GM19372 (cell line): ENCODE data around the gene GAL3ST3.
"Not testable (repeated sequence)": the region's sequence is repeated elsewhere in the genome, so short reads cannot be mapped to it uniquely, and the experiment has no call there.

Source experiments
- ATAC-seq: cut with Tn5 transposase; IDR thresholded peaks from one replicate; pipeline ENCODE4 v1.9.1; 2021; ENCODE audit warnings: mild to moderate bottlenecking, low read depth, moderate library complexity; ENCODE audit not compliant: unreplicated experiment

The GAL3ST3 gene

DNA sequence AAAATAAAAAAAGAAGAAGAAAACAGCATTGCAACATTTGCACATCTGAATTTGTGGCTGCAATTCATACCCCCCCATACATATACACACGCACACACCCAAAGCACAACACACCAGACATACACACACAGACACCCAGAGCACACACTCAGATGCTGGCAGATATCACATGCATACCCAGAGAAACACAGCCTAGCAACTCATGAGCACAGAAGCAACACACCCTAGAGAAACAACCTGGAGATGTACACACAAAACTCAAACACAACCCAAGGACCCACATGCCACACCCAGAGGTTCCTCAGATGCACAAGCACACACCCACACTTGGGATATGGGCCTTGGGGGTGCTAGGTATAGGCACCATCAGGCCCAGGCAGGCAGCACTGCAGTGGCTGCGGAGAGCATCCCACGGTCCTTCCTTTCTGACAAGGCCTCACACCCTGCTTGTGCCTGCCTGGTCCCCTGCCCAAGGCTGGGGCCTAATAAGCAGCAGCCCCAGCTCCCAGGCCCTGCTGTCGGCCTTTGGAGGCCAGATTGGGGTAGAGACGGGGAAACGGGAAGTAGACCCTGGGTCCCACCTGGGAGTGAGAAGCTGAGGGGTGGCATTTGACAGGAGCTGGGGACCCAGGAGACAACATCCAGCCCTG is 34.0 kb downstream of the GAL3ST3 start:
- no peak for ATAC-seq

DNA sequence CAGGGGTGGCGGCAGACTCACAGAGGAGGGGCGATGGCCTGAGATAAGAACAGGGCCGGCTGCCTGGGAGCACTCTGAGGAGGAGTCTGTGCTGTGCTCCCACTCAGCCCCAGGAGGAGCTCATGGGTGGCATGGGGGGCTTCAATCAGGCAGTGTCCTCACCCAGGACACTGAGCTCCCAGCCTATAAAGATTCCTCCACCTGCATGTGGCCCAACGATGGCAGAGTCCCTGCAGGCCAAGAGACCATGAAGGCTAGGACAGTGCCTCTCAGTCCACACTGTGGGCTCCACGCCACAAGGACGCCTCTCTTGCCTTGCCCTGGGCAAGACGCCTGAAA is 35.2 kb downstream of the GAL3ST3 start:
- no peak for ATAC-seq

DNA sequence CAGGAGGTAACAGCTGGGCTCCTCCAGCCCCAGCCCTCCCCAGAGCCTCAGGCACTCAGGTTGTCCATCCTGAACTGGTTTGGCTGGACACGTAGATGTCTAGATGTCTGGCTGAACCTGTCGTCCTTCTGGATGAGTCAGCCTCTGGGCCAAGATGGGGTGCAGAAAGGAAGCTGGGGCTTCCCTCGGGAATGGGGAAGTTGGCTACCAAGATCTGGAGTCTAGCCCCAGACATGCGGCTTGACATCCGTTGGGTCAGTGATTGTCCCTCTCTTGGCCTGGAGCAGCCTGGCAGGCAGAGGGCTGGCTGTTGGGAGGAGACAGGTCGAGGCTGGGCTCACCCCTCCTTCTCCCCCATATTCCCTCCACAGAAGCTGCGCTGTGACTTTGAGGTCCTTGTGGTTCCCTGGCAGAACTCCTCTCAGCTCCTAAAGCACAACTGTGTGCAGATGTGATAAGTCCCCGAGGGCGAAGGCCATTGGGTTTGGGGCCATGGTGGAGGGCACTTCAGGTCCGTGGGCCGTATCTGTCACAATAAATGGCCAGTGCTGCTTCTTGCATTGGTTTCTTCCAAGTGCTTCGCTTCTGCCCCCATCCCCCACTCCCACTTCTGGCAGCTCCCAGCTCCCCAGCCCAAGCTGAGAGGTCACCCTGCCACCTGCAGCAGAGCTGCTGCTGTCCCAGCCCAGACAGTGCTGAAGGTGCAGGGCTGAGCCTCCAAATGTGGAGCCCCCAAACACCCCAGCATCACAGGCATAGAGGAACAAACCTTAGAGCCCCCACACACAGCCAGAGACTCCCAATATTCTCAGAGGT is 35.8 kb downstream of the GAL3ST3 start:
- ATAC-seq, result no peak

DNA sequence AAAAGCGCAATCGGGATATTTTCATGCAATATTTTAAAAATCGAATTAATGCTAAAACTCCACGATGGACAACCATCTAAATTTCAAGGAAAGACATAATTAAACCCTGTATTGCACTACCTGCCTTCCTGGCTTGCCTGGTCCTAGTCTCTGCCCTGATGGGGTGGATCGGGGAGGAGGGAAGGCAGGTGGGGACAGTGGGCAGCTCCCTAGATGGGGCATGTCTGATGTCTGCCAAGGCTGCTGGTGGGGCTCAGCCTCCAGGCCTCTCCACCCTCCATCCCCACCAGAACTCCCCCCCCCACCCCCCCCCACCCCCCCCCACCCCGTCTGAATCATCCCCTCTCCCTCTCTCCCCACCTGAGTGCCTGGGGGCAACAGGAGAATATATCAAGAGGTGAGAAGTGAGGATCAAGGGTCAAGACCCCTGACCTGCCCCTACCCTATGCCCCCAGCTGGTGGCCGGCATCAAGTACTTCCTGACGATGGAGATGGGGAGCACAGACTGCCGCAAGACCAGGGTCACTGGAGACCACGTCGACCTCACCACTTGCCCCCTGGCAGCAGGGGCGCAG is 36.5 kb downstream of the GAL3ST3 start:
- ATAC-seq, result no peak

DNA sequence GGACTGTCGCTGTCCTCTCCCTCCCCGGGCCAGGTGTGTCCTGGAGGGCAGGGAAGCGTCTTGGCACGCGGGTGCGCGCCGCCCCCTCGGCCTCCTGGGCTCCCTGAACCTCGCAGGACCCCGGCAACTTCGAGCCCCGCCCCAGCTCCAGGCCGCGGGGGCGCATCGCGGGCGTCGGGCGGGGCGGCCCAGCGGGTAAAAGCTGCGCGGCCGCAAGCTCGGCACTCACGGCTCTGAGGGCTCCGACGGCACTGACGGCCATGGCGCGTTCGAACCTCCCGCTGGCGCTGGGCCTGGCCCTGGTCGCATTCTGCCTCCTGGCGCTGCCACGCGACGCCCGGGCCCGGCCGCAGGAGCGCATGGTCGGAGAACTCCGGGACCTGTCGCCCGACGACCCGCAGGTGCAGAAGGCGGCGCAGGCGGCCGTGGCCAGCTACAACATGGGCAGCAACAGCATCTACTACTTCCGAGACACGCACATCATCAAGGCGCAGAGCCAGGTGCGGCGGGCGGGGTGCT is 37.1 kb downstream of the GAL3ST3 start, which contains the start of gene CST6:
Gene CST6, plus strand, starts transcription at position 224 of the 519 bp plus-strand sequence. Its CDS starts 37 bp downstream, at position 261.
- no peak for ATAC-seq

DNA sequence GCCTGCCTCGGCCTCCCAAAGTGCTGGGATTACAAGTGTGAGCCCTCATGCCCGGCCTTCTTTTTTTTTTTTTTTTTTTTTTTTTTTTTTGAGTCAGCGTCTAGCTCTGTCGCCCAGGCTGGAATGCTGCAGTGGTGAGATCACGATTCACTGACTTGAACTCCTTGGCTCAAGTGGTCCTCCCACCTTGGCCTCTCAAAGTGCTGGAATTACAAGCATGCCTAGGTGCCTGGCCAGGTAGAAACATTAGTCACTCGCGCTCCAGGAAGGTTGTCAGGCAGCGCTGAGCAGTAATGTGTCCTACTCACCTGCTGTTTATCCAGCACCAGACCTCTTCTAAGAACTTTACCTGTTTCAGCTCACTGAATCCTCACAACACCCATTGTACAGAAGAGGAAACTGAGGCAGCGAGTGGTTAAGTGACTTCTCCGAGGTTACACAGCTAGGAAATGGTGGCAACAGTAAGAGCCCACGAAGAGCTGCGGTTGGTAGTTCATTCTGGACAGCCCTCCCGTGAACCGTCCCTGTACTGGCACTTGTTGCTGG is 37.6 kb downstream of the GAL3ST3 start:
- no peak for ATAC-seq

DNA sequence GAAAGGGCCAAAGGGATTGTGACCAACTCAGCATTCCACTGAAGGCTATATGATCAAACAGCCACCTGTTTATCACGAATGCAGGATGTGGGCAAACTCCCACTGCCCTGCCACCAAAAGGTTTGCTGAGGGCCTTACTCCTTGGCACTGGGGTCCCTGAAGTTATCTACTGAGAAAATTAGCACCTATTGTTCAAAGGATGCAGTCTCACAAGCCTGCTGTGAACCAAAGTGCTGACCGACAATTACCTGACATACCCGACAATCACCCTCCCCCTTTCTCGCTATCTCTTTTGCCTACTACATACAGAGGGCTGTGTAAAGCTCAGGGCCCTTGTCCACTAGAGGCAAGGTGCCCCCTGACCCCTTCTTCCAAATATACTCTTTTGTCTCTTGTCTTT is 38.9 kb downstream of the GAL3ST3 start:
- ATAC-seq, result not testable (repeated sequence)

DNA sequence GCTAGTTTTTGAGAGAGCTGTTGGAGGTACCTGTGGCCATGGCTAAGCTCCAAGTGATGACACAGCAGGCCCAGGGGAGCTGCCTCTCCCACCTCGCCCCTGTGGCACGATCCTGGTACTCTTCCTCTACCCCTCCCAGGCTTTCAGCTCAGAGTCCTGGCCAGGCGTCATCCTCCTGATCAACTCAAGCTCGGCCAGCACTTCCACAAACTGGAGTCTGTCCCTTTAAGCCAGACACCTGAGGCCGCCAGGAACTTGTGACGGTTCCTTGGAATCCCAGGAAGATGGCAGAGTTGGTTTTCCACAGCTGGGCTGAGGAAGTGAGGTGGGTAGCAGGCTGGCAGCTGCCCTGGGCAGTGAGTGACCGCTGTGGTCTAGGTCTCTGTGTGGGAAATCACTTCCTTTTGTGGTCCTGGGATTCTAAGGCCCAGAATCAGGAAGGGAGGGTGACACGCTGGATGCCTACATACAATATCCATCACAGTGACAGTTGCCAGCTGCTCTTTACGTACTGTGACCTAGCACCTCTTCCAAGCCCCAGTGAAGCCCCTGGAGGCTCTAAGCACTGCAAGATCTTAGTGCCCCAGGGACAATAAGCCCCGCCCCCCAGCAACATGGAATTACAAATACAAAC is 40.4 kb downstream of the GAL3ST3 start:
- ATAC-seq, result no peak

DNA sequence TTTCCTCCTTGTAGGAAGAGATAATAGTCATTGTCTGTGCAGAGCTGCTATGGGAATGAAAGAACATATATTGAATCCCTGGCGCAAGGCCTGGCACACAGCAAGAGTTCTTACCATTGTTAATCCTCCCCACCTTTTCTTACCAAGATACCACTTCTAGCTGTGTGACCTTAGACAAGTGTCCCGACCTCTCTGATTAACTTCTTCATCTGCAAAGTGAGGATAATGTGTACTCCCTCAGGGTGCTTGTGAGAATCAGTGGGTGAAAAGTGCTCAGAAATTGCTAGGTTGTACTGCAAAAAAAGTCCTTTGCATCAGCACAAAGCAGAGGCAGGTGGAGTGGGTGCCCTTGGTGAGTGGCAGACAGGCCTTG is 40.9 kb downstream of the GAL3ST3 start:
- no peak for ATAC-seq

DNA sequence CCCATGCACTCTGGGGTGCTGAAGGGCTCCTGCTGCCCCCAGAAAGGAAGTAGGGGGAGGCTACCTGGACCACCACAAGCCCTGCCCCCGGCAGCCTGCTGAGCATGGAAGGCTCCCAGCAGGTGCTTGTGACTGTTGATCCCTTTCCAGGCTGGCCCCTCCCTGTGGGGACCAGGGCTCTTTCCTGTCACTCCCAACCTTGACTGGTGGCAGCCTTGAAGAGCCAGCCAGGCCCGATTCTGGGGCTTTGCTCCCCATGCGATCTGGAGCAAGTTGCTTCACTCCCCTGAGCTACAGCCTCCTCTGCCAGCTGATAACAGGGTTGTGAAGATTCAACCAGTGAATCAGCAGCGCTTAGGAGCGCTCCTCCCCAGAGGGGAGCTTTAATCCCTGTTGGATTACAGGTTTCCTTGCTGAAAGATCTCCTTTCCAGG is 41.7 kb downstream of the GAL3ST3 start:
- no peak for ATAC-seq

DNA sequence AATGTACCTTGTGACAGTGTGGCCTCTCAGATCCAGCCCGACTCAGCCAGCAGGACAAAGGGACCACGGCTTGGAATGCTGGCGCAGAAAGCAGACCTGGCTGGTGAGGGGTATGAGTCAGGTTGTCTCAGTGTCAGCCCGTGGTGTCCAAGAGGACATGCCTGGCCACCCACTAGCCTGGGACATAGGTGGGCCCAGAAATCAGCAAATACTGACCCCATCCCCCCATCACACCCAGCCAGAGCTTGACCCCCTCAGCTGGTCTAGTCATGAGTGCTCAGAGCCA is 42.1 kb downstream of the GAL3ST3 start:
- ATAC-seq, result no peak

DNA sequence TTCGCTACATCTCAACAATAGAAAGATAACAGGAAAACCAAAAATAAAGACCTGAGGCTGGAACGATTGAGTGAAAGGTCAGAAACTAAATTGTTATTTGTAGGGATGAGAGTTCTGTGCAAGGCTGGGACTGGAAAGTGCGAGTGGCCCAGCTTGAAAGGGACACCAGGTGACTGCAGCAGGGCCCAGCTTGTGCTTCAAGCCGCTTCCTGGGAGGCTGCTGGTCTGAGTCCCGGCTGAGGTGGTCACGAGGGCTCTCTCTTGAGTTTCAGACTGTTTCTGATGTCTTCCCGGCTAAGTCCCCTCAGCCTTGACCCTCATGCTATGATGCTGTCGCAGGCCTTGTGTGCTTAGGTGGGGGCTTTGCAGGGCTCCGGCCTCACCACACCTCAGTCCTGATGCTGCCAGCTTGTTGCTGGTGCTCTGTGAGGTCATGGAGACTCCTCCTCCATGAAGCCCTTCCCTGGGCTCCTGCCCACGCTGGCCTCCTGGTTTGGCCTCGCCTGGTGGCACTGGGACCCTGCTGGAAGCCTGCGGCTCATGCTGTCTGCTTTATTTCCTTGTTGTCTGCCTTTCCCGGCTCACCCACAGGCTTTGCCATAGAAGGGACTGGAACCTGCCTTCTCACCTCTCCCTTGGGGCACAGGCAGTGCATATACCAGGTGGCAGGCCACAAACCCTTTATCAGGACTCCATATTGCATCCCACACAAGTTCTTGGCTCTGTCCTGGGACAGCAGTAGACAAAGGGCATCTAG is 42.6 kb downstream of the GAL3ST3 start:
- ATAC-seq, result no peak

DNA sequence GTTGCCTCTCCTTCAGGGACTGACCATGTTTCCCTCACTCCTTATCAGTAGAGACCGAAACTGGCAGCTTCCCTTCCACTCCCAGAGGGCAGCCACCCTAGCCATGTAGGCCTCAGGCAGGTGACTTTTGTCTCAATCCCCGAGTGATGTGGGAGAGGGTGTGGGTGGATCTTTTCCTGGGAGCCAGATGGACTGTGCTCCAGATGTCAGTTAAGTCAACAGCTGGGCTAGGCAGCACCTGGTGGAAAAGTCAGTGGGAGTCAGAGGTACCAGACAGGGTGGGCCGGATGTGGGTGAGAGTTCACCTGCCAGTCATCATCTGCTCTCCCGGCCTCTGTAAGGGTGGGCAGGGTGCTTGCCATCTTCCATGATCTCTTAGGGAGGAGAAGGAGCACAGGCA is 44.8 kb downstream of the GAL3ST3 start:
- no peak for ATAC-seq

DNA sequence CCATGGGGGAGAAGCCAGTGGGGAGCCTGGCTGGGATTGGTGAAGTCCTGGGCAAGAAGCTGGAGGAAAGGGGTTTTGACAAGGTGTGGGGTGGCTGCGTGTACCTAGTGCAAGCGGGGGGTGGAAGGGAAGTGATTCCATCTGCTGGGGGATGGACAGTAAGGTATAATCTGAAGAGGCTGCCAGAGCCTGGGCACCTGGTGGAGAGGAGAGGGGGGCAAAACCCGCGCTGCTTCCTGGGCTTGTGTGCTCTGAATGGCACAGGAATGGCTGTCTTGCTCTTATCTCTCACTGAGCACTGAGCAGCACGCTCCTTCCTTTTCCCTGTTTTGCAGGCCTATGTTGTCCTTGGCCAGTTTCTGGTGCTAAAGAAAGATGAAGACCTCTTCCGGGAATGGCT is 45.7 kb downstream of the GAL3ST3 start:
- ATAC-seq, result no peak

DNA sequence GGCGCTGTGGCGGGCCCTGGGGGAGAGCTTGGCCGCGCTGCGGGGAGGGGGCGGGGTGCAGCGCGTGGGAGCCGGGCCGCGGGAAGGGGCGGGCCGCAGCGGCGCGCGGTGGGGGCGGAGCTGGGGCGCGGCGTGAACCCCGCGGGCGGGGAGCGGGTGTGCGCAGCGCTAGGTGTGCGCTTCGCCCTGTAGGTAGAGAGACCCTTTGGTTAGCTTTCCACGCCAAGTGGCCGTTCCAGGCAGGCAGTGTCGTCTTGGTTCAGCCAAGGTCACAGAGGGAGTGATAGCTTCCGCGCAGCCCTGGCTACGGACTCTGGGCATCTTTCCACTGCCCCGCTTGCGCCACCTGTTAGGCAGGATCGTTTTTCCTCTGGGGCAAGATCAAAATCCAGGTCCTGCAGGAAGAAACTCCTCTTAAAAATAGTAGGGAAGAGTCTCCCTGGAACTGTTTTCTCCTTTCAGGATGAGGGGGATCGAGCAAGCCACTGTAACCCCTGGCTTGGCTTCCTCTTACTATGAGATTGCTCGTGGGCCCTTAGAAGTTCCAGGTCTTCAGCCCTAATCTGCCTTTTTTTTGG is 46.2 kb downstream of the GAL3ST3 start:
- ATAC-seq, result peak; percentile 61

DNA sequence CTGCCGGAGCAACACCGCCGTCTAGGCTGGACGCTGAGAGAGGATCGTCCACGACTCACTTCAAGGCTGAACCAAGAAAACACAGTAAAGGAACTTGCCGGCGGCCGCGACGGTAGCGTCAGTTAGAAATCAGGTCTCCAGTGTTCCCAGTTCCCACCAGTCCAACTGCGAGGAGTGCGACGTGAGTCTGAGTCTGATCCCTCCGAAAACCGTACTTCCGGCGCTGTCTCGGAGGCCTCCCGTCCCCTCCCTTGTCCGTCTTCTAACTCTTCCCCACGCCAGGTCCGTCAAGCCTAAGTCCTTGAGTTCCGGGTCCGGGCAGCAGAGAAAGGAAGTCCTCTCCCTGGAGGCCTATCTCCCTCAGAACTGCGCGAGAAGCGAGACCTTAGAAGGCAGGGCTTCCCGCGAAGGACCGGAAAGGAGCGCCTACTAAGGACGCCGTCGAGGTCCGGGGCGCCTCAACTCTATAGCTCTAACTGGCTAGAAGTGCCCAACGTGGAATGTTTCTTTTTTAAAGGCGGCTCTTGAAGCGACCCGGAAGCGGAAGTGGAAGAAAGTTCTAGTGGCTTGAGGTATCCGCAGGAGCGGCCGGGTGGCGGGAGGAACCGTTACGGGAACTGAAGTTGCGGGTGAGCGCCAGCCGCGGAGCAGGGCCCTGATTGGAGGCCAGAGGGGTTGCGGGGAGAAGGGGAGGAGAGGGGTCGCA is 46.9 kb downstream of the GAL3ST3 start, which contains the start of the genes BANF1 and EIF1AD:
Gene BANF1, plus strand, starts transcription at position 562 of the 706 bp plus-strand sequence. CDS start 748 bp downstream, outside the sequence.
Gene EIF1AD, minus strand, starts transcription at position 216 of the 706 bp plus-strand sequence. CDS start 1,768 bp downstream, outside the sequence.
- peak; percentile 72 for ATAC-seq

DNA sequence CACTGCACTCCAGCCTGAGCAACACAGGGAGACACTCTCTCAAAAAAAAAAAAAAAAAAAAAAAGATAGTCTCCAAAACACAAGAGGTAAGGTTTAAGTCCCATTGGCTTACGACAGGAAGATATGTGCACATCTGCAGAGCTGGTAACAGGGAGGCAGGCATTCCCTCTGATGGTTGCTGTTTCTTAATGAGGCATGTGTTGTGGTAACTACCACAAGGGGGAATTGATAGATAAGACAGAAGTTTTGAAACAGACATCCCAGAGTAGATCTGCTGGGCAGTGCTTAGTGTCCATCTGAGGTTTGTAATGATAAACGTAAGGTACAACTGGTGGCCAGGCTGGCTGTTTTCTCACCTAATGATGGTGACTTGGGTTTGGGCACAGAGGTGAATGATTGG is 51.7 kb downstream of the GAL3ST3 start:
- ATAC-seq, result no peak

DNA sequence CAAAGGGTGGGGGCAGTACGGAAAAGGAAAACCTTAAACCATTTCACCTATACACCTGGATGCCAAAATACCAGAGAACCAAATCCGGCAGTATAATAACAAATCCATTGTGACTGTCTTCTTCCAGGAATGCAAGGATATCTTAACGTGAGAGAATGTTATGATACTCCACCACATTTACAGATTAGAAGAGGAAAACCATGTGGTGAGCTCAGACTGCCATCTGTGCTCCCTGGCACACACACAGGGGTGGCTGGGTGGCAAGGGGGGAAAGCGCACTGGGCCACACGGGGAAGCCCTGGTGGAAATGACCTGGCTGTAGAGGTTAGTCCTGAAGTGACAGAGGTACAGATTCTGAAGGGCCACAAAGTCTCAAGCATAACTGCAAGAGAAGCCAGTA is 56.9 kb downstream of the GAL3ST3 start:
- ATAC-seq, result no peak
